Hepatocyte (in vitro differentiated cells): ENCODE data around the gene LTB4R2. TPM values are rescaled to one million over a fixed set of nuclear protein-coding genes. Genes with fewer than 3 reads are reported as not detected.

ENCODE experiments used
- DNase-seq: peaks from one replicate; pipeline ENCODE4 v3.0.0-alpha.2; 2016; ENCODE audit warnings: low spot score
- H2AFZ ChIP-seq: fragments of 200-600 bp; sonication (generic); 2 replicates; pipeline ENCODE4 v1.6.0; 2016; ENCODE audit warnings: antibody characterized with exemption, mild to moderate bottlenecking
- H3K27ac ChIP-seq: fragments of 200-600 bp; sonication (generic); 2 replicates; pipeline ENCODE4 v1.5.1; 2016; ENCODE audit warnings: mild to moderate bottlenecking
- H3K27me3 ChIP-seq: fragments of 200-600 bp; sonication (generic); 2 replicates; pipeline ENCODE4 v1.6.1; 2016
- H3K36me3 ChIP-seq: fragments of 200-600 bp; sonication (generic); replicated peaks from 2 replicates; pipeline ENCODE4 v1.5.1; 2016; ENCODE audit warnings: low read depth; ENCODE audit not compliant: insufficient read depth
- H3K4me1 ChIP-seq: fragments of 200-600 bp; sonication (generic); 2 replicates; pipeline ENCODE4 v1.5.1; 2016; ENCODE audit warnings: mild to moderate bottlenecking, moderate library complexity; ENCODE audit not compliant: insufficient read depth
- H3K4me2 ChIP-seq: fragments of 200-600 bp; sonication (generic); 2 replicates; pipeline ENCODE4 v1.6.0; 2016
- H3K4me3 ChIP-seq: fragments of 200-600 bp; sonication (generic); 2 replicates; pipeline ENCODE4 v1.5.1; 2016; ENCODE audit warnings: mild to moderate bottlenecking
- H3K79me2 ChIP-seq: fragments of 200-600 bp; sonication (generic); 2 replicates; pipeline ENCODE4 v1.6.0; 2017; ENCODE audit warnings: mild to moderate bottlenecking
- H3K9me2 ChIP-seq: fragments of 200-600 bp; sonication (generic); replicated peaks from 2 replicates; pipeline ENCODE4 v1.6.0; 2017; ENCODE audit warnings: mild to moderate bottlenecking; ENCODE audit not compliant: insufficient read depth
- H3K9me3 ChIP-seq: fragments of 200-600 bp; sonication (generic); 2 replicates; pipeline ENCODE4 v1.5.1; 2016; ENCODE audit warnings: low read depth, mild to moderate bottlenecking
- H4K20me1 ChIP-seq: fragments of 200-600 bp; sonication (generic); 2 replicates; pipeline ENCODE4 v1.6.0; 2016; ENCODE audit warnings: mild to moderate bottlenecking; ENCODE audit not compliant: insufficient read depth, poor library complexity, severe bottlenecking
- EZH2 ChIP-seq: fragments of 200-600 bp; sonication (generic); IDR thresholded peaks from 2 replicates; pipeline ENCODE4 v1.6.1; 2016; ENCODE audit warnings: antibody characterized with exemption, mild to moderate bottlenecking, borderline replicate concordance
- EZH2phosphoT487 ChIP-seq: fragments of 200-600 bp; sonication (generic); IDR thresholded peaks from one replicate; pipeline ENCODE4 v1.6.1; 2018; ENCODE audit warnings: antibody characterized with exemption, mild to moderate bottlenecking, low read depth, moderate library complexity; ENCODE audit not compliant: unreplicated experiment, severe bottlenecking
- WGBS: methylation state at CpG from one replicate; pipeline ENCODE4 v1.1.6; 2016; ENCODE audit warnings: low lambda C conversion rate; ENCODE audit errors: missing lambda C conversion rate; 5-methylcytosine and 5-hydroxymethylcytosine counted together
- polyA plus RNA-seq: library from polyadenylated mRNA; unstranded; fragments of >200 nt; fragmentation: Nextera tagmentation; extraction: Ambion mirVana; gene quantifications from 2 replicates; pipeline ENCODE4 v1.2.1, GENCODE V29; 2016
- total RNA-seq: library from RNA; depleted of rRNA; stranded (reverse); fragments of >200 nt; gene quantifications from 2 replicates; pipeline ENCODE4 v1.2.3, GENCODE V29; 2014
- TF ChIP-seq, protein P1 (sequence below): fragments of 200-600 bp; sonication (generic); IDR thresholded peaks from 2 replicates; pipeline ENCODE4 v1.5.1; 2016; ENCODE audit warnings: antibody characterized with exemption, mild to moderate bottlenecking; ENCODE audit not compliant: poor library complexity

The LTB4R2 gene
- total and polyA plus RNA-seq, 2 experiments from 2014 or later: 0.92 to 3.6 TPM

DNA sequence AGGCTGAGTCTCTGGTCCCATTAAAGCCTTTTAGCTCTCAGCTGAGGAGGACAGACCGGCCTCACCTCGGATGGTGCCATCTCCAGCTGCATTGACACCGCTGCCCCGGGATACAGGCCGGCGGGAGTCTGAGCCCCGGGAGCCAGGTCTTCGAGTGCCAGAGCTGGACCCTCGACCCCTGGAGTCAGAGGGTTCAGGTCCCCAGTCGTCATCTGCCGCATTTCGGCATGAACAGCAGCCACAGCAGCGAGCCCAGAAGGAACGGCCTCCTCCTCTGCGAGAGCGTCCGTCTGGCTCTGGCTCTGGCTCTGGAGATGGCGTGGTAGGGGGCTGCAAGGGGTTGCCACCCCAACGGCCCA, 48.0 kb upstream of the LTB4R2 start:
- Histone ChIP-seq H3K4me1 (no peaks in the 10 kb centered on the region), H3K9me2 (no peaks in the 10 kb centered on the region), H3K9me3 (no peaks in the 10 kb centered on the region), H3K4me3 (no peak overlapping the region), H4K20me1 (no peaks in the 10 kb centered on the region), H3K4me2 (no peak overlapping the region), H3K27me3 (no peaks in the 10 kb centered on the region), H2AFZ (no peak overlapping the region), H3K36me3 (no peaks in the 10 kb centered on the region), H3K27ac (no peak overlapping the region), H3K79me2 (no peaks in the 10 kb centered on the region)
- DNase-seq: no peak
- TF ChIP-seq, protein P1, sequence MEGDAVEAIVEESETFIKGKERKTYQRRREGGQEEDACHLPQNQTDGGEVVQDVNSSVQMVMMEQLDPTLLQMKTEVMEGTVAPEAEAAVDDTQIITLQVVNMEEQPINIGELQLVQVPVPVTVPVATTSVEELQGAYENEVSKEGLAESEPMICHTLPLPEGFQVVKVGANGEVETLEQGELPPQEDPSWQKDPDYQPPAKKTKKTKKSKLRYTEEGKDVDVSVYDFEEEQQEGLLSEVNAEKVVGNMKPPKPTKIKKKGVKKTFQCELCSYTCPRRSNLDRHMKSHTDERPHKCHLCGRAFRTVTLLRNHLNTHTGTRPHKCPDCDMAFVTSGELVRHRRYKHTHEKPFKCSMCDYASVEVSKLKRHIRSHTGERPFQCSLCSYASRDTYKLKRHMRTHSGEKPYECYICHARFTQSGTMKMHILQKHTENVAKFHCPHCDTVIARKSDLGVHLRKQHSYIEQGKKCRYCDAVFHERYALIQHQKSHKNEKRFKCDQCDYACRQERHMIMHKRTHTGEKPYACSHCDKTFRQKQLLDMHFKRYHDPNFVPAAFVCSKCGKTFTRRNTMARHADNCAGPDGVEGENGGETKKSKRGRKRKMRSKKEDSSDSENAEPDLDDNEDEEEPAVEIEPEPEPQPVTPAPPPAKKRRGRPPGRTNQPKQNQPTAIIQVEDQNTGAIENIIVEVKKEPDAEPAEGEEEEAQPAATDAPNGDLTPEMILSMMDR: no peak
- TF ChIP-seq EZH2 (no peak), EZH2phosphoT487 (no peak)
- WGBS: 96% methylated on average over 19 of the region's 19 CpGs

DNA sequence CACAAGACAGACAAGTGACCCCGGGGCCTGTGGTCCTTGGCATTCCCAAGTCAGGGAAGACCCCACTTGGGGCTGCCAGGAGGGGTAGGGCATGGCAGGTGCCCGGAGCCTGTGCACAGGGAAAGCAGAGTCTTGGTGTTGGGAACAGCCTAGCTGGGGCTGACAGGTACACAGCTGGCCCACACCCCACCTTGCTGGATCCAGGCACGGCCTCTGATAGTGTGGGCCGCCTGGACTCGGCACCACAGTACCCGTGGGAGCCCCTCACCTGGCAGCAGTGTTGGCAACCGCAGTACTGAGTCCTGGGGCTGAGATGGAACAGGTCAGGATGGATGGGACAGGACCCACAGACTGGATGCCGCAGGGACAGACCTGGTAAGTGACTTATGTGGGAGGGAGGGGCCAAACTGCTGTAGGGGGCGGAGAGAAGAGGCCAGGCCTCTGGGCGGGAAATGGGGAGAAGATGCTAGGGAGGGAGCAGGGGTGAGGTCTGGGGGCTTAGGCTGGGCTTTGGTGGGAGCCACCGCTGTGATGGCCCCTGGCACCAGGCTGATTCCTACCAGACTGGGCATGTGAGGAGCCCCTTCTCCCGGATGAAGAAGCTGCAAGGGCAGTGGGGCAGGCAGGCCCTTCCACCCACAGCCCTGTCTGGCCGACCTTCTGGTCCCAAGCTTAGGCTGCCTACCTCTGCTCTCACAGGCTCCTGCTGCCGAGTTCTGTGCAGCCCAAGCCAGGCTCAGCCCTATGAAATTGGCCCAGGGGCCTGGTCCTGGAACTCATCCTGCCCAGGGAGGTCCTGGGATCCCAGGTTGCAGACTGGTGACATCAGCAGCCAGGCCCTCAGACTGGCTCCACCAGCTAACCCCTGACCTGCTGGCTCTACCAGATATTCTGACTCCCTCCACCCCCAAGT, 46.9 kb upstream of the LTB4R2 start, which contains the start of gene TGM1:
TSS of gene TGM1 (minus strand) at position 357 of the 913 bp plus-strand sequence. CDS start 825 bp downstream, outside the sequence.
- no peak for DNase-seq
- Histone ChIP-seq H3K79me2 (no peaks in the 10 kb centered on the region), H3K27ac (no peak within 1 kb of the TSS), H3K9me2 (no peaks in the 10 kb centered on the region), H3K4me2 (no peak within 1 kb of the TSS), H3K4me1 (no peaks in the 10 kb centered on the region), H2AFZ (no peak within 1 kb of the TSS), H3K4me3 (no peak within 1 kb of the TSS), H3K27me3 (no peaks in the 10 kb centered on the region), H3K9me3 (no peaks in the 10 kb centered on the region), H3K36me3 (no peaks in the 10 kb centered on the region), H4K20me1 (no peaks in the 10 kb centered on the region)
- WGBS: 67% methylated on average over 11 of the region's 14 CpGs
- no peak for TF ChIP-seq EZH2
- TF ChIP-seq, protein P1: no peak
- TF ChIP-seq EZH2phosphoT487: no peak

DNA sequence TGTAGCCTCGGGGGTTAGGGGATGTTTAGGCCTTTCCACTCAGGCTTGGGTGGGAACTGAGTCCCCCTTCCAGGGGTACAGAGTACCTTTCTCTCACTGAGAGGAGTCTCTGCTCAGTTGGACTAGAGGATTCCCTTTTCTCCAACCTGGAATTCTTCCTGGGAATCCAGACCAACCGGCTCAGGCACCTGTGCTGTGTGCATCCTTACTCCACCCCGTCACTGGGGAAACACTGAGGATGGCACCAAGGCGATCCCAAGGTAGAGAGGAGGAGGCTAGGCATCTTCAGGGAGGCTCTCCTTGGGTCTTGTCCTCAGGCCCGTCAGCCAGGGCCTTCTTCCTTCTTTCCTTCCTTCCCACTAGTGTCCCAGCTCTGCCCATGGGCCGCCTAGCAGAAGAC, 46.1 kb upstream of the LTB4R2 start:
- no peak overlapping the region for H3K4me3 ChIP-seq
- no peaks in the 10 kb centered on the region for H4K20me1 ChIP-seq
- no peaks in the 10 kb centered on the region for H3K36me3 ChIP-seq
- H3K4me2 ChIP-seq: no peak overlapping the region
- no peak overlapping the region for H2AFZ ChIP-seq
- no peaks in the 10 kb centered on the region for H3K4me1 ChIP-seq
- no peak overlapping the region for H3K27ac ChIP-seq
- no peak for DNase-seq
- TF ChIP-seq EZH2 (no peak), EZH2phosphoT487 (no peak)
- TF ChIP-seq, protein P1: no peak
- H3K9me2 ChIP-seq: no peaks in the 10 kb centered on the region
- no peaks in the 10 kb centered on the region for H3K9me3 ChIP-seq
- no peaks in the 10 kb centered on the region for H3K27me3 ChIP-seq
- WGBS: 77% methylated on average over 6 of the region's 6 CpGs
- H3K79me2 ChIP-seq: no peaks in the 10 kb centered on the region
